GM11168 (cell line): ENCODE measurements around the gene TAS2R38.

Experiments
- in situ Hi-C: fragments of 300-500 bp; cut with MboI; formaldehyde crosslinking; loops from one replicate; pipeline ENCODE4 v1.12.0; 2022; ENCODE audit warnings: low sequenced_read_pairs; ENCODE audit not compliant: unreplicated experiment

Gene TAS2R38

DNA sequence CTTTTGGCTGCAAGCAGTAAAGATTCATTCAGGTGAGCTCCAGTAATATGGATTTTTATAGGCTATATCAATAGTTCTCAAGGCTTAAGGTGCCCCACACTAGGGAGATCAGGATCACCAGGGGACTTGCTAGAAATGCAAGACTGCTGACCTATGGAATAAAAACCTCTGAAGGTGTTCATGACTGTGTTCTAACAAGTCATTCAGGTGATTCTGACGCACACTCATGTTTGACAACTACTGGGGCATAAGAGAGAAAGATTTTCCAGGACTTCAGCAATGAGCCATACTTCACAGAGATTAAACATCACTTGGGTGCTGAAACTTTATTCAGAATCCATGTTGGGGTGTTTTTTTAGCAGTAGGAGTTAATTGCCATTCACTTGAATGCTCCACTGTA is 4.8 kb upstream of the TAS2R38 start:
- in situ Hi-C loops, result no loop called here

DNA sequence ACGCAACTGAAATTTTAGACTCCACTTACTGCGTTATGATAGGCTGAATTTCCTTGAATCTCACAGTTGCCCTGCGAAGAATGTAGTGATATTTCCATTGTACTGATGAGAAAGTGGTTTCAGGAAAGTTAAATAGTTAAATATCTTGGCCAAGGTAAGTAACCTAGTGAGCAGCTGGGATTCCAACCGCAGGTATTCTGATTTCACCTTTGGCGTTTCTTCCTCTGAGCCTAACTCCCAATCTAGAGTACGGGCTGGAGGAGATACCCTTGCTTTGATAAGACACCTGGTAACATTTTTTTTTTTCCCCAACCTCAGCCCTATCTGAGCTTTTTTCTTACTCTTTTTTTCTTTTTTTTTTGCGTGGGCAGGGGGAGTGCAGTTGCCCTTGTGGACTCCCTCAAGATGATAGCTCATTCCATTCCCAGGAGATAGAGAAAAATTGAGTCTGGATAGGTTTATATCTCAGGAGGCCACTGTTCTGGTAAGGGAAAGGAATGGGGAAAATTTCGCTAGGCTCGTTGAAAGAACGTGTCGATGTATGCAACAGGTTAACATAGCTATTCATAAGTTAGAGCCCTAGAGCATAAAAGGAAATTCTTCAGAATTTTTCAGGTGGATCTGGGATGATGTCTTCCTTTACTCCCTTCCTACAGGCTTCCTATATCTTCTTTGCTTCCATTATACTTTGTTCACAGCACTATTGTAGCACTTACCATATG is 3.1 kb upstream of the TAS2R38 start:
- in situ Hi-C loops, result no loop called here

DNA sequence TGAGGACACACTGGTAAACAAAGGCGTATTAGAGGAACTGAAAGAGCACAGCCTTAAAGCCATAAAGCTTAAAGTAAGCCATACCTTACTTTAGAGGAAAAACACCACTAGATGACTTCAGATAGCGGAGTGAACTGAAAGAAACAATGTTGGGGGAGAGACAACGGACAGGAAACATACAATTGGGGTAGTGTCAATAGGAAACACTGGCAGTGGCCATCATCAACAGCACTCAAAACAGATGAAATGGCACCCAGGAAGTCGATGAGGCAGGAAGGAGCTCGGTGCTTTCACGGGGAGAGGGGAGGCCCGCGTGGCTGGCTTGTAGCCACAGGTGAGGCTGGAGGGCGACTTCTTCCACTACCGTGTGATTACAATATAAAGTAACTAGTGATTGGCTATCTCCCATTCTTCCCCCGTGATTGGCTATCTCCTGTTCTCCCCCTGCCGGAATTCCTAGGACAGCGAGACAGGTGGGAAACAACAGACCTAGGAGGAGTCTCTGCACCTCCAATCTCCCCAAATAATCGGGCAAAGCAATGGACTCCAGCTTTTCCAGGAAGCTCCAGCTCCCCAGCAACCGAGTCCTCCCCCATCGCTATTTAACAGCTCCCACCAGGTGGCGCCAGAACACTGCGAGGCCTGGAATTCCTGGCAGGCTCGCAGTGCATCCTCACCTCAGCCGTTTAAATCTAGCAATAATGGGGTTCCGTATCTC is 2.4 kb upstream of the TAS2R38 start:
- in situ Hi-C loops, result no loop called here

DNA sequence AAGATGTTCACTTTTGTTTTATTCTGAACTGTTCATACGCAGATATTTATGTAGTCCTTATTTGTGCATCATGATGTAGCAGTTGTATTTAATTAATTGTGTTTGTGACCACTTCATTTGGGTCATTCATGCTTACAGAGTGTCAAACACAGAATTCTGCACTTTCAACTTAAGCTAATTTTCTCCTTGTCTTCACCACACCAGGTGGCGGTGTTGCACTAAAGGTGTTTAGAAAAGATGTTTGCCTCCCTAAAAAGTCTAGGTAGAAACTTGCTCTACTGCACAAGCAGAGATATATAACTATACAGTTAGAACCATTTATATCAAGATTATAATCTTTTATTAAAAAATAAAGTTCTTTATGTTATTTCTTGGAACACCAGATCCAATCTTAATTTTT is 1.3 kb upstream of the TAS2R38 start:
- in situ Hi-C loops, result no loop called here

DNA sequence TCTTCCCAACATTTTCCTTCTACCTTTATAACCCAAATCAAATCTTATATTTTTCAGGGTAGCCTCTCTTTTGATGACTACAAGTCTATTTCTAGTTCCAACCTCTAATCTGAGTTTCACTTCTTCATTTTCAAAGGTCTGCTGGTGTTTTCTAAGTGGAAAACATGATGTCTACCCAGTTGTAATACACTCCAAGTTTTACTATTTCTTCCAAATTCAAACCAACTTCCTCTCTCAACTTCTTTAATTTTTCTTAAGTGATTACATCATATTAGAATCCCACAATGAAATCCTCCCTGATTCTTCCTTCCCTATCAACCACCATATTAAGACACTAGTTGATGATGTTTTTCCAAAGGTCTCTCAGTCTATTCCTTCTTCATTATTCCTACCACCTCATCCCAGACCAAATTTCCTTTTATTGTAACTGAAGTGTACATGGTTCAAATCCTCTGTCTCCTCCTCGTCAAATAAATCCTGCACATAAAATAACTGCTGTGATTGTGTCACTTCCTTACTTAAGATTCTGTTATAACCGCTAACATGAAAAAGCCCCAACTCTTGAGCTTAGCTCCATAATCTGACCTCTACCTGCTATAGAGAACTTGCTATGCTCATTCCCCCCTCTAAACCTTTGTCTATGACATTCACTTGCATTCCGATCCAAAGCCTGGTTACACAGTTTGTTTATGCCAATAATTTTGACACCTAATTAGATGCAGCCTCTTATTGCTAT is 12.7 kb downstream of the TAS2R38 start:
- in situ Hi-C loops, result no loop called here

DNA sequence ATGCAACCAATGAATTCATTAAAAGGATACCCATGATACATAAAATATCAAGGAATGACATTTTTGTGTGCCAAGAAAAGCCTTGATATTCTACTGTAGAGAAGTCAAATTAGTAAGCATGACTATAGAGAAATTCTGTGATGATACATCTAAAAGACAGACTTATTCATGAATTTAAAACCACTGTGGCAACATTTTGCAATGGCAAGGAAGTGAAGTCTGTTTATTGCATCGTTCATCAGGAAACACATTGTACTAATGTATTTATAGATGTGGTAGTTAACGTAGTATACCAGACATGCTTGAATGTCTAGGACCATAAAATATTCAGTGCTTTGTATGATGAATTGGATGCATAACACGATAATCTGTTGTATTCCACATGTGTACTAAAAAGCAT is 17.5 kb downstream of the TAS2R38 start:
- in situ Hi-C loops, result no loop called here

DNA sequence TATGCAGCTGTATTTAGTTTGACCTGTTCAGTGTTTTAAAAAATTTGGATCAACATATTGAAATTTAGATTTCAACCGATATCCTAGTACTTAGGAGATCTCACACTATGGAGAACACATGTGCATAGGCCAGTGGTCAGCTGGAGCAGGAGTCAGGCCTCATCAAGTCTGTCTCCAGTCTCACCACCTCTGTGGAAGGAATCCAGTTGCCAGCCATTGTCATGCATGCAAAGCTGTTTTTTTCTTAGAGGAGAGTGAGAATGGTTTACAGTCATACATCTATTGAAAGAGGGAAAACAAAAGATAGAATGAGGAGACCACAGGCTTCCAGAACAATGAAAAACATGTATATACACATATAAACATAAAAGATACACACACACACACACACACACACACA is 19.2 kb downstream of the TAS2R38 start:
- in situ Hi-C loops, result no loop called here

DNA sequence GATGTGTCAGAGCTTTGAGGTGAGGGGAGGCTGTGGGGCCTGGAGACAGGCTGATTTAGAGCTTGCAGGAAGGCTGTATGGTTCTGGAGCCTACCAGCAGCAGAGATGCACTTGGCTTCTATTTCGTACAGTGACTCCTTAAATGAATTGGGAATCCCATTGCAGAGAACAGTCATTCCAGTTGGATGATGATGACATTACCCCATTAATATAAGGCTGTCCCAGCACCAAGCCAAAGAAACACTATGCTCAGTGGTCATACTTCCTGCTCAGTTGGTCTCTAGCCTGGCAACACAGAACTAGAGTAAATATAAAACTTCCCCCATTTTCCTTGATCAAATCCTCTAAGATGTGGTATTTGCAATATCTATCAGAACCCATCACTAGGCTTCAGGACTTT is 21.1 kb downstream of the TAS2R38 start:
- in situ Hi-C loops, result no loop called here

DNA sequence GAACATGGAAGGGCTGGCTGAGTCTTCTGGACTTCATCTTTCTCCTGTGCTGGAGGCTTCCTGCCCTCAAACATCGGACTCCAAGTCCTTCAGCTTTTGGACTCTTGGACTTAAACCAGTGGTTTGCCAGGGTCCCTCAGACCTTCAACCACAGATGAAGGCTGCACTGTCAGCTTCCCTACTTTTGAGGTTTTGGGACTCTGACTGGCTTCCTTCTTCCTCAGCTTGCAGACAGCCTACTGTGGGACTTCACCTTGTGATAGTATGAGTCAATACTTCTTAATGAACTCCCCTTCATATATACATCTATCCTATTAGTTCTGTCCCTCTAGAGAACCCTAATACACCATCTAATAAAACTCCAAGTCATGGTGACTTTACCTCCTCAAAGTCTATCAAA is 22.8 kb downstream of the TAS2R38 start:
- in situ Hi-C loops, result no loop called here

DNA sequence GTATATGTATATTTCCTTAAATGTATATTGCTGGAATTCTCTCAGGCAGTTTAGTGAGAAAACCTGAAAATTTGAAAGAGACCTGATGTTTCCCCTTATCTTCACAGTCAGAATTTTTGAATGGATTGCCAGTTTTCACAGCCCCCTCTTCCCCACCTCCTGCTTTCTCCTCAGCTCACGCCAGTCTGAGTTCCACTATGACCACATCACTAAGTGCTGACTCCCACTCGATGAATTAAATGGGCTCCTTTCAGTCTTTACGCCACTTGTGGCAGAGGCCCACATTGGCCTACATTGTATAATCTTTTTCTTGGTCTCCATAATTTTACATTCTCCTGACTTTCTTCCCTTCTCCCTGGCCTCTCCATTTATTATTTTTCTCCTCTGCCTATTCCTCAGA is 23.7 kb downstream of the TAS2R38 start:
- in situ Hi-C loops, result no loop called here

DNA sequence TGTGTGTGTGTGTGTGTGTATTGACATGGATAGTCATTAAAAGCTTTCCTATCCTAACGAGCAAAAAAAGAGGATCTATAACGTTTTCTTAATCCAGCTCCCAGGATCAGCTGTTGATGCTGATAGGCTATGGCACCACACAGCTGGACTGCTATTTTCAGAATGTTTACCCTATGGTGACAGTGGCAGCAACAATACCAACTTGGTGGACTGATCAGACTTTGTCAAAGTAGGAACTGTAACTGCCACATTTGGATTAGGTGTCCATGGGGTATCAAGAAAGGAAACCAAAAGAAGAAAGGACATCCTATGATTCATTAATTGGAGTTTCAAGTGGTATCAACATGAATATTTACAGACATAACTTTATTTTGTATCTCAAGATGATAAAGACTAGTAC is 24.1 kb downstream of the TAS2R38 start:
- in situ Hi-C loops, result no loop called here

DNA sequence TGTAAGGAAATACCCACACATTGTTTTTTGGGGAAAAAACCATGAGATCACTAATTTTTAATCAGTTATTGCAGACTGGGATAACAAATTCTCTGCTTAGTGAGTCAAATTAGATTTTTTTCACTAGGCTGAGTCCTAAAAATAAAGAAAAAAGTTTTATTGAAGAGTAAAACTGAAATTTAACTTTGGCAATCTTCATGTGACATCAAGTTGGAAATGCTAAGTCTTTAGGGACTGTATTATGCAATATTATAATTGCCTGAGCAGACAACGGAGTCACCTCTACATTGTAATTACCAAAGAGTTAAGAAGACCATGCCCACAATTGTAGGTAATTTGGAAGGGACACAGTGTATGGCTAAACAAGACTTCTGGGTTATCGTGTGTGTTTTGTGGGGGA is 24.6 kb downstream of the TAS2R38 start:
- in situ Hi-C loops, result no loop called here

DNA sequence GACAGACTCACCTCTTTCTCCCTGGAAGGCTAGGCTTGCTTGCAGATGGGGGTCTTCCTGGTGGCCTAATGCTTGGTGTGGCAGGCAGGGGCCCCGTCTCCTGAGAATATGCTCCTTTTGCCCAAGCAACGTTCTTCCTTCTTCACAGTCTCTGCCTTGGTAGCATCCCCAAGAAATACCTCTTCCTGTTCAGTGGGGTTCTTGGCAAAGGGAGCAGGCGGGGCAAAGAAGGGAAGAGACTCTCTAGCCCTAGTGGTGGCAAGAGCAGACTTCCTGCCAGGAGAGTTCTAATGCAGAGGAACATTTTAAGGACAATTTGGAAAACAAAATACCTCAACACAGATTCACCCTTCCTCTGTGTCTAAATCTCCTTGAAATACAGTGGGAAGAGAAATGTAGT is 26.8 kb downstream of the TAS2R38 start, which contains the start of gene CLEC5A:
Gene CLEC5A (minus strand): TSS at position 179 of the 400 bp plus-strand sequence. CDS start 682 bp downstream, outside the sequence.
- in situ Hi-C loops, result no loop called here

DNA sequence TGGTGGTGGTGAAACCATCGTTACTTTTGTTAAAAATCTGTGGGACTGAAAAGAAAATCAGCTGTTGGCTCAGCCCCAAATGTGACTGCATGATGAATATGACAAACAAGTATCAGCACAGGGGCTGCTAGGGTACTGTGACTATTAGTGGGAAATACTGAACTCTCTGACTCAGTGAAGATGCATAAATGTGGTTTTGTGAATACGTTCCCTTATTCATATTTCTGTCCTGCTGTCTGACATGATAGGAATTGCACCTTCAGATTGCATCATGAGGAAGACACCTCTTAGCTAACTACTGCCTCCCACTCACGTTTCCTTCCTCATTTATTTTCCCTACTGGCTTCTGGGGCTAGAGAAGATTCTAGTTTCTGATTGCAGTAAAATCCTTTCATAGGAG is 28.2 kb downstream of the TAS2R38 start:
- in situ Hi-C loops, result no loop called here

DNA sequence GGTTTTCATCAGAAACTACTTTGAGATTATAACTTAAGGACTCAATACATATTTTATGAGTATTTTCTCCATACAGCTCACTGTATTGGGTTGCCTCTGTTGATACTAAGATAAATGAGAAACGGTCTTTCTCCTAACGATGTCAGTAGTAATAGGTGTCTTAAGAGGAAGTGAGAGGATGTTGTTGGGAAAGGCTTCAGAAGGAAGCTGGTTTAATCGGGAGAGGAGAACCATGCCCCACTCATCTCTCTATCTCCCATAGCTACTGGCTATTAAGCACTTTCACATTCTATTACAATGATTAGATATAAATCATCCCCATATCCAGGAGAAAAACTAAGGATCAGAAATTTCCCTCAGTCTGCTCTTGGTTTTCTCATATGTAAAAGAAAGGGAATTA is 28.8 kb downstream of the TAS2R38 start:
- in situ Hi-C loops, result no loop called here

DNA sequence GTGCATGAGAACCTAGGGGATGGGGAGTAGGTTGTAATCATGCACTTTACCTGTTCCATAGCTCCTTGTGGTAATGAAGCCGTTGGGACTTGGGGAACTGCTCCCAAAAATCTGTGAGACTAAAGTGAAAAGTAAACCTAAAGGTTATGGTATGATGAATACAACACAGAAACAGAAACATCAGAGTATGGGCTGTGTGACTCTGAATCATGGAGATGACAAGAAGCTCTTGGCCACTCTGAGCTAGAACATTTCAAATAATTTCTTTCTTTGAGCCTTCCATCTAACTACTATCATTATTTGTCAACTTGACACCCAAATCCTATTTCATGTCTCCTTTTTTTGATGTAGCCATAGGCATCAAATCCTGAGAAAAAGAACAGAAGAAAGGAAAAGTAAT is 29.7 kb downstream of the TAS2R38 start:
- in situ Hi-C loops, result no loop called here

DNA sequence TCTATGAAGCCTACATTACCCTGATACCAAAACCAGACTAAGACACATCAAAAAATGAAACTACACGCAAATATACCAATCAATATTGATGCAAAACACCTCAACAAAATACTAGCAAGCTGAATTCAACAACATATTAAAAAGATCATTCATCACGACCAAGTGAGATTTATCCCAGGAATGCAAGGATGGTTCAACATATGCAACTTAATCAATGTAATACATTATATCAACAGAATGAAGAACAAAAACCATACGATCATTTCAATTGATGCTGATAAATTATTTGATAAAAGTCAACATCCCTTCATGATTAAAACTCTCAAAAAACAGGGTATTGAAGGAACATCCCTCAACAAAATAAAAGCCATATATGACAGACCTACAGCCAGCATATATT is 32.5 kb downstream of the TAS2R38 start:
- in situ Hi-C loops, result no loop called here

DNA sequence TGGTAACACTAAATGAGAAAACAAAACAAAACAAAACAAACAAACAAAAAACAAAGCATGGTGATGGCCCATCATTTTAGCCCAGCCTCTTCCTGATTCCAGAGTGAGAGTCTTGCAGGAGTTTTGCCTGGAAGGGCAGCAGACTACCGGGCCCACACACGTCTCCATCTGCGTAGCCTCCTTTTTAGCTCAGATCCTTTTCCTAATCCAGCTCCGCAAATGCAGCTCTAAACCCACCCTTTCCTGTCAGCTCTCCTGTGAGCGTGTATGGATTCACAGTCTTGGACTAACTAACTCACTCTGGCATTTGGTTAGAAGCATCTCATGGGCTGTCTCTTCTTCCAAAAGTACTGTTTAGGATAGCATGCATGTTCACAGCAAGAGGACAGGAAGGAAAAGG is 43.4 kb downstream of the TAS2R38 start:
- in situ Hi-C loops, result no loop called here

DNA sequence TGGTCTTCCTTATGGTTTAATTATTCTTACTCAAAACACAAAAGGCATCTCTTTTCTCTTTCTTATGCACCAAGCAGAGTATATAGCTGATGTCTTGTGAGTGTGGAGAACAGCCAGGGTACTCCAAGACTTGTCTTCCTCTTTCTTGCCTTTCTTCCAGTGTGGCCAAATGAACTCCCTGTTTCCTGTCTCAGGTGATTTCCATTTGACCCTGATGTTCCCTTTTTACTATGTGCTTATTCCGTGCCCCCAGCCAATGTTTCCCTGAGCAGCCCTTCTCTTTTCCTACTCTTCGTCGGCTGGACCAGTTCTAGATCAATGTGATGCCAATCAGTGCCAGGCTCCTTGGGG is 44.8 kb downstream of the TAS2R38 start:
- in situ Hi-C loops, result no loop called here

DNA sequence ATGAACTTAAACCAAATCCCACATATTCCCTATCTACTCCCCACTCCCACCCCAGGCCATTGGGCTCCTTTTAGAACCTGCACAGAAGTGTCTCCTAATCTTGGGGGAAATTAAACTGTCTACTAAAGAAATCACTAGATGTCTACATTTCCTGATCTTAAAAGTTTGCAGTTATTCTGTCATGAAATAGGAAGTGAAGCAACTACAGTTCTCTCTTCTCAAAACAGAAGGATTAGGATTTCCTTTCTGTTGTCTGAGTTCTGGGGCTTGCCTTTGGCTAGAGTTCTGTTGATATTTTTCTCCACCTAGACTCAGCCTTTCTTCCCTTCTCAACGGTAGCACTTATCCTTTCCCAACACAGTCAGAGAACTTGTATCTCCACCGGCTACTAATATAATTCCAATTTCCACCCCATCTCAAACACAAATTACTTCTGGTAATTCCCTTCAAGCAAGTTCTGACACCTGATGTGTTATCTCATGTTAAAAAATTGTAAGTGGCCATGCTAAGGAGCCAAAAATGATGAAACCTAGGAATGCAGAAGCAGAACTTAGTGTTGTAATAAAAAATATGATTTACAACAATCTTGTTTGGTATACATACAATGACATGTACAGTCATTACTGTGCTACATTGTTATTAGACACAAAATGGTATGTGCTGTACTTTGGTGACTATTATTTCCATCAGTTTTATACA is 45.3 kb downstream of the TAS2R38 start:
- in situ Hi-C loops, result no loop called here
